NB4 (cell line): ENCODE measurements around the gene ZFYVE28.

ENCODE experiments used
- POLR2A ChIP-seq: IDR thresholded peaks from 2 replicates; pipeline ENCODE4 v1.6.1; 2011; ENCODE audit warnings: mild to moderate bottlenecking; ENCODE audit not compliant: insufficient read length; ENCODE audit errors: extremely low read depth
- TF ChIP-seq, protein P1 (sequence below): IDR thresholded peaks from one replicate; pipeline ENCODE4 v1.5.1; 2012; ENCODE audit warnings: low read depth, low read length

DNA sequence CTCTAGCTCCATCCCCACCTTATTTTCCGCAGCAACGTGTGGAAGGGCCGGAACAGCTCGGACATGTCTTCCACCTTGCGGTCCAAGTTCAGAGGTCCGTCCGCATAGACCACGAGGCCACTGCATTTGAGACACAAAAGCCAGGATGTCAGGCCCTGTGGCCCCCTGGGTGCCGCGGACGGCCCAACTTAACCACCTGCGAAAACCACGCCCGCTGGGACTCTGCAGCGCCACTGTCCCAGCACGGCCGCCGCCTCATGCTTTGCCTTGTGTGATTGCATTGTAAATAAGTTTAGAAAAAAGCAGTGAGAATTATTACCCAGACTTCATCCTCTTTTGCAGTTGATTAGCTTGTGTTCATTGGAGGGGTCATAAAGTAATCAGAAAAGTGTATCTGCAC is 98.3 kb downstream of the ZFYVE28 start:
- TF ChIP-seq, protein P1, sequence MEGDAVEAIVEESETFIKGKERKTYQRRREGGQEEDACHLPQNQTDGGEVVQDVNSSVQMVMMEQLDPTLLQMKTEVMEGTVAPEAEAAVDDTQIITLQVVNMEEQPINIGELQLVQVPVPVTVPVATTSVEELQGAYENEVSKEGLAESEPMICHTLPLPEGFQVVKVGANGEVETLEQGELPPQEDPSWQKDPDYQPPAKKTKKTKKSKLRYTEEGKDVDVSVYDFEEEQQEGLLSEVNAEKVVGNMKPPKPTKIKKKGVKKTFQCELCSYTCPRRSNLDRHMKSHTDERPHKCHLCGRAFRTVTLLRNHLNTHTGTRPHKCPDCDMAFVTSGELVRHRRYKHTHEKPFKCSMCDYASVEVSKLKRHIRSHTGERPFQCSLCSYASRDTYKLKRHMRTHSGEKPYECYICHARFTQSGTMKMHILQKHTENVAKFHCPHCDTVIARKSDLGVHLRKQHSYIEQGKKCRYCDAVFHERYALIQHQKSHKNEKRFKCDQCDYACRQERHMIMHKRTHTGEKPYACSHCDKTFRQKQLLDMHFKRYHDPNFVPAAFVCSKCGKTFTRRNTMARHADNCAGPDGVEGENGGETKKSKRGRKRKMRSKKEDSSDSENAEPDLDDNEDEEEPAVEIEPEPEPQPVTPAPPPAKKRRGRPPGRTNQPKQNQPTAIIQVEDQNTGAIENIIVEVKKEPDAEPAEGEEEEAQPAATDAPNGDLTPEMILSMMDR, result no peak
- TF ChIP-seq POLR2A, result no peak
